Loucy (cell line): ENCODE measurements around the gene MOCS2.

Experiments used
- H2AFZ ChIP-seq: fragments of 200-600 bp; sonication (generic); 2 replicates; pipeline ENCODE4 v1.6.0; 2016; ENCODE audit warnings: antibody characterized with exemption, mild to moderate bottlenecking, low read length, moderate library complexity
- H3F3A ChIP-seq: fragments of 200-600 bp; 2 replicates; pipeline ENCODE4 v1.6.0; 2016; ENCODE audit warnings: antibody characterized with exemption, low read depth, mild to moderate bottlenecking
- H3K27me3 ChIP-seq: fragments of 200-600 bp; sonication (generic); 2 replicates; pipeline ENCODE4 v1.6.1; 2014; ENCODE audit warnings: low read length, mild to moderate bottlenecking; ENCODE audit not compliant: insufficient read depth, poor library complexity, severe bottlenecking
- H3K36me3 ChIP-seq: fragments of 200-600 bp; sonication (generic); 2 replicates; pipeline ENCODE4 v1.6.1; 2016; ENCODE audit warnings: low read length; ENCODE audit not compliant: insufficient read depth
- H3K4me1 ChIP-seq: fragments of 200-600 bp; sonication (generic); 2 replicates; pipeline ENCODE4 v1.5.1; 2014; ENCODE audit warnings: low read length, mild to moderate bottlenecking; ENCODE audit not compliant: insufficient read depth, poor library complexity, severe bottlenecking
- H3K4me2 ChIP-seq: fragments of 200-600 bp; sonication (generic); 2 replicates; pipeline ENCODE4 v1.6.0; 2014; ENCODE audit warnings: antibody characterized with exemption, low read length, low read depth, mild to moderate bottlenecking; ENCODE audit not compliant: poor library complexity, severe bottlenecking
- H3K4me3 ChIP-seq: fragments of 200-600 bp; sonication (generic); 2 replicates; pipeline ENCODE4 v1.5.1; 2014; ENCODE audit warnings: low read length, mild to moderate bottlenecking, mixed read lengths; ENCODE audit not compliant: poor library complexity, severe bottlenecking
- H3K79me2 ChIP-seq: fragments of 200-600 bp; sonication (generic); 2 replicates; pipeline ENCODE4 v1.6.1; 2014; ENCODE audit warnings: low read length; ENCODE audit not compliant: insufficient read depth
- H3K9ac ChIP-seq: fragments of 200-600 bp; sonication (generic); 2 replicates; pipeline ENCODE4 v1.6.0; 2014; ENCODE audit warnings: mild to moderate bottlenecking, low read depth, low read length, moderate library complexity; ENCODE audit not compliant: poor library complexity, severe bottlenecking
- H3K9me2 ChIP-seq: fragments of 200-600 bp; sonication (generic); replicated peaks from 2 replicates; pipeline ENCODE4 v1.6.1; 2016; ENCODE audit warnings: low read depth, low read length, mixed read lengths
- H3K9me3 ChIP-seq: fragments of 200-600 bp; sonication (generic); 2 replicates; pipeline ENCODE4 v1.6.1; 2014; ENCODE audit warnings: mild to moderate bottlenecking, antibody characterized with exemption, low read length, low read depth; ENCODE audit not compliant: insufficient read depth
- H4K20me1 ChIP-seq: fragments of 200-600 bp; sonication (generic); 2 replicates; pipeline ENCODE4 v1.6.0; 2014; ENCODE audit warnings: antibody characterized with exemption, low read length, mild to moderate bottlenecking; ENCODE audit not compliant: insufficient read depth, poor library complexity, severe bottlenecking
- CTCF ChIP-seq: fragments of 200-600 bp; sonication (generic); conservative IDR thresholded peaks from 2 replicates; pipeline ENCODE4 v1.5.1; 2014; ENCODE audit warnings: mild to moderate bottlenecking, antibody characterized with exemption, low read length
- EZH2phosphoT487 ChIP-seq: fragments of 200-600 bp; IDR thresholded peaks from 2 replicates; pipeline ENCODE4 v1.6.1; 2018; ENCODE audit warnings: antibody characterized with exemption, mild to moderate bottlenecking, moderate library complexity, borderline replicate concordance

MOCS2 gene

DNA sequence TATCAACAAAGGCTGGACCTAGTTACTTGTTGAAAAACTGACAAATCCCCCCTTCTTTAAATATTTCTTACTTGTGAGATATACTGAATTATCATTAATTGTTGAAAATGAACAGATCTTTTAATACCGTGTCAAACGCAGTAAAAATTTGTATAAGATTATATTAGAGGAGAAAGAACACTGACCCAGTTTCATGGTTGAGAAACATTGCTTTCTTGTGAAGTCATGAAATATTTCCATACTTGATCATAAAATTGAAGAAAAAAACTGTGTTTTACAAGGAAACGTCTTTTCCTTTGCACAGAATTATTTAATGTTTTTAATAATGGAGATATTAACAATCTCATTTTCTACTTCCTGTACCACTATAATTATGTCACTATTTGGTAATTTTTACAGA is 45.8 kb downstream of the MOCS2 start:
- TF ChIP-seq CTCF (no peak), EZH2phosphoT487 (no peak)
- Histone ChIP-seq H3K36me3 (peaks cover 4% of the 10 kb centered on the region; the same call in 1 of the 2 replicates), H3F3A (no peaks in the 10 kb centered on the region)

DNA sequence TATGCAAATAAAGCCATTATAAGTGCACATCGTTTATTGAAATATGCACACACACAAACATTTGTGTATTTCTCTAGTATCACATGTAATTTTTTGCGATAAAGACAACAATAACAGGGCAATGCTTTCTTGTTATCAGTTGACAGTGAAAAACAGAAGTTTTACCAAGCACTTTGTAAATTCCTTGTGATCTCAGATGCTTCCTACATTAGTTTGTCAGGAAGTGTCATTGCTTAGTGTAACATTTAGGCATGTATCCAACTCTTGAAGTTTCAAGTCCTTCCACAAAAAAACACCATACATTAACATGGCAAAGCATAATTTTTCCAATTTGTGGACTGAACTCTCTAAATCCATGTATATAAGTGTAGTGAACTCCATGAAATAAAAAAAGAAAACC is 46.4 kb downstream of the MOCS2 start:
- no peak overlapping the region for H3K4me2 ChIP-seq
- peaks cover 6% of the 10 kb centered on the region for H3K4me1 ChIP-seq
- H3K9me2 ChIP-seq: no peaks in the 10 kb centered on the region
- TF ChIP-seq CTCF (no peak), EZH2phosphoT487 (no peak)
- no peak overlapping the region for H3K9ac ChIP-seq
- no peak overlapping the region for H2AFZ ChIP-seq
- H3K27me3 ChIP-seq: no peaks in the 10 kb centered on the region
- no peak overlapping the region for H3K4me3 ChIP-seq
- no peaks in the 10 kb centered on the region for H3K9me3 ChIP-seq
- H3F3A ChIP-seq: no peaks in the 10 kb centered on the region
- no peaks in the 10 kb centered on the region for H3K79me2 ChIP-seq
- H4K20me1 ChIP-seq: no peaks in the 10 kb centered on the region
- H3K36me3 ChIP-seq: peaks cover 4% of the 10 kb centered on the region; the same call in 1 of the 2 replicates

More for the DNA sequence above, 45.8 kb downstream of the MOCS2 start:
- Histone ChIP-seq H3K9ac (no peak overlapping the region), H3K4me1 (peaks cover 6% of the 10 kb centered on the region), H3K9me3 (no peaks in the 10 kb centered on the region), H2AFZ (no peak overlapping the region), H3K79me2 (no peaks in the 10 kb centered on the region), H4K20me1 (no peaks in the 10 kb centered on the region), H3K27me3 (no peaks in the 10 kb centered on the region), H3K4me3 (no peak overlapping the region), H3K4me2 (no peak overlapping the region), H3K9me2 (no peaks in the 10 kb centered on the region)

DNA sequence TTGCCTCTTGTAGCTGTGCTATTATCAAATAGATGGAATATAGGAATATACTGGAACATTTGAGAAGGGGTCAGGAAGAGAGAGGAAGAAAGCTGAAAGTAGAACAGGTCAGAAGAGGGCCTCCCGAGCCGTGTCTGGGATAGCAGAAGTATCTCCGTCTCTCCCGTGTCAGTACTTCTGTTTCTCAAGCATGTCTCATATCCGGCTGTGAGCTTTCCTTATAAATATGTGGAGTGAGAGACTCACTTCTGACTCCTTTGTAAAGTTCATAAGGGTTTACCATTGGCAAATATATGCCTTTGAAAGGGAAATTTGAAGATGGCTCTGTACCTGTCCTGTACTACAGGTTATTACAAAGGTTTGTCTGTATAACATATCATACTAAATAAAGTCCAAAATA is 50.3 kb downstream of the MOCS2 start:
- Histone ChIP-seq H4K20me1 (no peaks in the 10 kb centered on the region), H3K9me3 (no peaks in the 10 kb centered on the region), H3K9me2 (no peaks in the 10 kb centered on the region), H3K27me3 (no peaks in the 10 kb centered on the region), H3K36me3 (peaks cover 4% of the 10 kb centered on the region; the same call in 1 of the 2 replicates), H3F3A (no peaks in the 10 kb centered on the region), H3K4me3 (no peak overlapping the region), H3K4me2 (no peak overlapping the region), H3K4me1 (peaks cover 6% of the 10 kb centered on the region), H3K79me2 (no peaks in the 10 kb centered on the region), H2AFZ (no peak overlapping the region), H3K9ac (no peak overlapping the region)
- TF ChIP-seq EZH2phosphoT487: no peak
- TF ChIP-seq CTCF: no peak
